PC-9 (cell line): Measurements from ENCODE around the gene SPON1.

Source experiments
- CTCF ChIP-seq: fragments of 200-600 bp; sonication (generic); conservative IDR thresholded peaks from 2 replicates; pipeline ENCODE4 v1.6.1; 2017; ENCODE audit warnings: mixed run types, antibody characterized with exemption, mild to moderate bottlenecking, moderate library complexity
- EZH2 ChIP-seq: fragments of 200-600 bp; sonication (generic); IDR thresholded peaks from 2 replicates; pipeline ENCODE4 v1.8.0; 2017; ENCODE audit warnings: antibody characterized with exemption, low read depth

GRCh38 chr11:14065141-14065540 lies 102.6 kb downstream of the SPON1 start:
- no peak for TF ChIP-seq CTCF
- no peak for TF ChIP-seq EZH2
